Epidermal melanocyte (primary cell): ENCODE data around the gene ENTPD1.
"Not testable (repeated sequence)": the region's sequence is repeated elsewhere in the genome, so short reads cannot be mapped to it uniquely, and the experiment has no call there.

Source experiments
- DNase-seq: peaks from one replicate; pipeline ENCODE4 v3.0.0; 2011; ENCODE audit warnings: low spot score; ENCODE audit not compliant: insufficient read length

ENTPD1 gene

GRCh38 chr10:95758351-95759025 lies 2.5 kb downstream of the ENTPD1 start:
- no peak for DNase-seq

- DNase-seq = no peak
These were observed 3.4 kb downstream of the ENTPD1 start for GRCh38 chr10:95759233-95759826.

GRCh38 chr10:95761939-95762492 lies 6.1 kb downstream of the ENTPD1 start:
- no peak for DNase-seq

GRCh38 chr10:95767884-95768556 lies 12.1 kb downstream of the ENTPD1 start:
- DNase-seq = no peak

GRCh38 chr10:95770084-95770720 lies 14.2 kb downstream of the ENTPD1 start:
- no peak for DNase-seq

- not testable (repeated sequence) for DNase-seq
These were observed 17.5 kb downstream of the ENTPD1 start for GRCh38 chr10:95773454-95773853.

- DNase-seq = not testable (repeated sequence)
These were observed 21.7 kb downstream of the ENTPD1 start for GRCh38 chr10:95777638-95778037.

GRCh38 chr10:95782318-95782717 lies 26.4 kb downstream of the ENTPD1 start:
- DNase-seq = no peak

GRCh38 chr10:95783741-95784140 lies 27.8 kb downstream of the ENTPD1 start:
- DNase-seq = no peak

GRCh38 chr10:95784279-95784913 lies 28.4 kb downstream of the ENTPD1 start:
- no peak for DNase-seq

GRCh38 chr10:95785317-95785716 lies 29.4 kb downstream of the ENTPD1 start:
- DNase-seq = no peak

GRCh38 chr10:95785942-95786669 lies 30.1 kb downstream of the ENTPD1 start:
- DNase-seq = no peak

- DNase-seq = no peak
These were observed 31.5 kb downstream of the ENTPD1 start for GRCh38 chr10:95787447-95787846.

GRCh38 chr10:95788830-95789229 lies 32.9 kb downstream of the ENTPD1 start:
- no peak for DNase-seq

GRCh38 chr10:95789902-95790301 lies 33.9 kb downstream of the ENTPD1 start:
- no peak for DNase-seq

- no peak for DNase-seq
These were observed 35.0 kb downstream of the ENTPD1 start for GRCh38 chr10:95790982-95791381.

GRCh38 chr10:95791425-95791979 lies 35.5 kb downstream of the ENTPD1 start:
- DNase-seq = no peak

- no peak for DNase-seq
These were observed 36.3 kb downstream of the ENTPD1 start for GRCh38 chr10:95792211-95792780.

GRCh38 chr10:95792874-95793285 lies 36.9 kb downstream of the ENTPD1 start:
- no peak for DNase-seq
